Uterus (tissue), 2 donors: ENCODE measurements around the gene KLHL21.

ENCODE experiments used
- POLR2A ChIP-seq, 2 donors: fragments of 450-650 bp; IDR thresholded peaks; one replicate each; pipeline ENCODE4 v1.6.1; 2016; ENCODE audit warnings: antibody characterized with exemption in 2 of 2, mild to moderate bottlenecking in 1 of 2, moderate library complexity in 1 of 2
- TF ChIP-seq, protein P1 (sequence below), 4 experiments: fragments of 200-600 bp in 2 of 4; fragments of 450-650 bp in 2 of 4; sonication (generic) in 2 of 4; IDR thresholded peaks; one replicate each; pipeline ENCODE4 v1.5.1; 2016 to 2019; ENCODE audit warnings: antibody characterized with exemption in 4 of 4, mild to moderate bottlenecking in 2 of 4, moderate library complexity in 1 of 4

GRCh38 chr1:6638226-6638625 lies 35.6 kb upstream of the KLHL21 start:
- TF ChIP-seq, protein P1, sequence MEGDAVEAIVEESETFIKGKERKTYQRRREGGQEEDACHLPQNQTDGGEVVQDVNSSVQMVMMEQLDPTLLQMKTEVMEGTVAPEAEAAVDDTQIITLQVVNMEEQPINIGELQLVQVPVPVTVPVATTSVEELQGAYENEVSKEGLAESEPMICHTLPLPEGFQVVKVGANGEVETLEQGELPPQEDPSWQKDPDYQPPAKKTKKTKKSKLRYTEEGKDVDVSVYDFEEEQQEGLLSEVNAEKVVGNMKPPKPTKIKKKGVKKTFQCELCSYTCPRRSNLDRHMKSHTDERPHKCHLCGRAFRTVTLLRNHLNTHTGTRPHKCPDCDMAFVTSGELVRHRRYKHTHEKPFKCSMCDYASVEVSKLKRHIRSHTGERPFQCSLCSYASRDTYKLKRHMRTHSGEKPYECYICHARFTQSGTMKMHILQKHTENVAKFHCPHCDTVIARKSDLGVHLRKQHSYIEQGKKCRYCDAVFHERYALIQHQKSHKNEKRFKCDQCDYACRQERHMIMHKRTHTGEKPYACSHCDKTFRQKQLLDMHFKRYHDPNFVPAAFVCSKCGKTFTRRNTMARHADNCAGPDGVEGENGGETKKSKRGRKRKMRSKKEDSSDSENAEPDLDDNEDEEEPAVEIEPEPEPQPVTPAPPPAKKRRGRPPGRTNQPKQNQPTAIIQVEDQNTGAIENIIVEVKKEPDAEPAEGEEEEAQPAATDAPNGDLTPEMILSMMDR (IDR thresholded peaks at IDR 0.05): no peak
- TF ChIP-seq POLR2A (IDR thresholded peaks at IDR 0.05): peak in 1 of 2 donors; percentile 10
